Lower leg skin (tissue), 4 donors: ENCODE measurements around the gene KRTAP10-11. TPM values are rescaled to one million over a fixed set of nuclear protein-coding genes. Genes with fewer than 3 reads are reported as not detected.
A peak's percentile ranks its signal among the peaks of the same experiment; 100 is the strongest.

Source experiments
- DNase-seq, 2 donors: peaks; one replicate each; pipeline ENCODE4 v3.0.0-alpha.2; 2019; ENCODE audit warnings: low spot score in 2 of 2
- H3K4me3 ChIP-seq: fragments of 200-600 bp; sonication (generic); 2 replicates; pipeline ENCODE4 v1.5.1; 2017; ENCODE audit warnings: mild to moderate bottlenecking, low read depth; ENCODE audit not compliant: poor library complexity, severe bottlenecking
- POLR2A ChIP-seq, 2 donors: fragments of 450-650 bp; IDR thresholded peaks; one replicate each; pipeline ENCODE4 v1.6.1; 2016 to 2017; ENCODE audit warnings: antibody characterized with exemption in 2 of 2, mild to moderate bottlenecking in 1 of 2, moderate library complexity in 1 of 2
- WGBS, 2 donors: methylation state at CpG; one replicate each; pipeline ENCODE4 v1.1.5; 2018; 5-methylcytosine and 5-hydroxymethylcytosine counted together
- intact Hi-C: fragments of 100-400 bp; cut with DNase I; formaldehyde crosslinking; loops from one replicate; pipeline ENCODE4 v1.15.0; 2023; ENCODE audit warnings: low total_unique reads
- total RNA-seq, 4 donors: library from RNA; depleted of rRNA; stranded (reverse); fragments of >200 nt; gene quantifications; one replicate each; pipeline ENCODE4 v1.1.0, GENCODE V29; 2016
- TF ChIP-seq, protein P1 (sequence below), 3 donors: fragments of 450-650 bp; IDR thresholded peaks; one replicate each; pipeline ENCODE4 v1.5.1; 2016; ENCODE audit warnings: antibody characterized with exemption in 3 of 3, mild to moderate bottlenecking in 3 of 3, moderate library complexity in 2 of 3

KRTAP10-11 gene
- total RNA-seq, 4 donors from 2014 or later, result 6.5 TPM; not detected in 3

GRCh38 chr21:44614961-44615391 is 31.2 kb upstream of the KRTAP10-11 start:
- 76 to 85% methylated on average over 28 of the region's 28 CpGs for WGBS, 2 donors
- no peak overlapping the region for H3K4me3 ChIP-seq
- peak in 1 of 2 donors; percentile 79 for DNase-seq
- intact Hi-C loops, result no loop called here
- TF ChIP-seq, protein P1, sequence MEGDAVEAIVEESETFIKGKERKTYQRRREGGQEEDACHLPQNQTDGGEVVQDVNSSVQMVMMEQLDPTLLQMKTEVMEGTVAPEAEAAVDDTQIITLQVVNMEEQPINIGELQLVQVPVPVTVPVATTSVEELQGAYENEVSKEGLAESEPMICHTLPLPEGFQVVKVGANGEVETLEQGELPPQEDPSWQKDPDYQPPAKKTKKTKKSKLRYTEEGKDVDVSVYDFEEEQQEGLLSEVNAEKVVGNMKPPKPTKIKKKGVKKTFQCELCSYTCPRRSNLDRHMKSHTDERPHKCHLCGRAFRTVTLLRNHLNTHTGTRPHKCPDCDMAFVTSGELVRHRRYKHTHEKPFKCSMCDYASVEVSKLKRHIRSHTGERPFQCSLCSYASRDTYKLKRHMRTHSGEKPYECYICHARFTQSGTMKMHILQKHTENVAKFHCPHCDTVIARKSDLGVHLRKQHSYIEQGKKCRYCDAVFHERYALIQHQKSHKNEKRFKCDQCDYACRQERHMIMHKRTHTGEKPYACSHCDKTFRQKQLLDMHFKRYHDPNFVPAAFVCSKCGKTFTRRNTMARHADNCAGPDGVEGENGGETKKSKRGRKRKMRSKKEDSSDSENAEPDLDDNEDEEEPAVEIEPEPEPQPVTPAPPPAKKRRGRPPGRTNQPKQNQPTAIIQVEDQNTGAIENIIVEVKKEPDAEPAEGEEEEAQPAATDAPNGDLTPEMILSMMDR (IDR thresholded peaks at IDR 0.05), result no peak
- TF ChIP-seq POLR2A (IDR thresholded peaks at IDR 0.05), result no peak

- WGBS, 2 donors, result 70 to 86% methylated on average over 8 of the region's 8 CpGs
- H3K4me3 ChIP-seq, result no peak overlapping the region
- TF ChIP-seq POLR2A (IDR thresholded peaks at IDR 0.05), result no peak
- TF ChIP-seq, protein P1 (IDR thresholded peaks at IDR 0.05), result no peak
- DNase-seq, result no peak
- intact Hi-C loops, result no loop called here
These were observed 30.7 kb upstream of the KRTAP10-11 start for GRCh38 chr21:44615466-44615865.

DNA sequence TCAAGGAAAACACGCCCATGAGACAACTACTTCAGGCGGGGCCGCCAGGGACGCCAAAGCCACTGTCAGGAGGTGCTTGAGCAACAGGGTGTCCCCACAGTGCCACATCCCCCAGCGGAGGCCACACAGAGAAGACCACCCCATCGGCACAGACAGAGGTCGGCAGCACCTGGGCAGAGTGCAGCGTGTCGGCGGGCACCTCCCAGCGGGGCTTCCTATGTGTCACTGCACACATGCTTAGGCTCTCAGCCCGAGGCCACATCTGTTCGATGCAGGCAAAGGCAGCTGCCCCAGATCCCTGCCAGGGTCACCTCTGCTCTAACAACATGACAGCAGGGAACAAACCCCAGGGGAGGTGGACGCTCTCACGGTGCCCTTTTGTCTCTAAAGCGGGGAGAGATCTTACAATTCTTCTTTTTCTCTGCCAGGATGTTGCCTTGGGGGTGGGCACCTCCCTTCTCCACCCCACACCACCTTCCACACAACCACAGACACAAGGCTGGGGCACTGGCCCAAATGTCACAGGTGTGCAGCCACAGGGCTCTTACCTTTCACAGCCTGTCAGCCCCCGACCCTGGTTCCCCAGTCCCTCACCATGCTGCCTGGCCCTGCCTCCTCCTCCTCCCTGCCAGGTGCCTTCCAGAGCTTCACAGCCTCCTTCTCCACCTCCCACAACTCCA is 30.2 kb upstream of the KRTAP10-11 start:
- intact Hi-C loops, result no loop called here
- 67 to 72% methylated on average over 15 to 16 of the region's 17 CpGs for WGBS, 2 donors
- no peak for TF ChIP-seq POLR2A (IDR thresholded peaks at IDR 0.05)
- TF ChIP-seq, protein P1 (IDR thresholded peaks at IDR 0.05), result no peak
- H3K4me3 ChIP-seq, result no peak overlapping the region
- DNase-seq, result no peak

DNA sequence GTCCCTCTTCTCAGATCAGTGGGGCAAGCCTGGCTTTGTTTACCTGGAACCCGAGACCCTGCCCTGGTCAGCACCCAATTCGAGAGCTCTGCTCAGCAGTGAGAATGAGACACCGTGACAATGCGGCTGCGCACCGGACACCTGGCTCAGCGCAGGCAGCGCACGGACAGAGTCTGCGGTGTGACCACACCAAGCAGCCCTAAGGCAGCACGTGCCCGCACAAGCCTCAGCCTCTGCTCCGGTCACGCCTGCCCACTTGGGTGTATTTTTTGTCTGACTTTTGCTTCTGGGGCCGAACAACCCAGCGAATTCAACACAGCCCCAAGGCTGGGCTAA is 29.7 kb upstream of the KRTAP10-11 start:
- no peak overlapping the region for H3K4me3 ChIP-seq
- intact Hi-C loops, result no loop called here
- TF ChIP-seq, protein P1 (IDR thresholded peaks at IDR 0.05), result no peak
- TF ChIP-seq POLR2A (IDR thresholded peaks at IDR 0.05), result no peak
- 39 to 50% methylated on average over 16 of the region's 16 CpGs for WGBS, 2 donors
- no peak for DNase-seq

DNA sequence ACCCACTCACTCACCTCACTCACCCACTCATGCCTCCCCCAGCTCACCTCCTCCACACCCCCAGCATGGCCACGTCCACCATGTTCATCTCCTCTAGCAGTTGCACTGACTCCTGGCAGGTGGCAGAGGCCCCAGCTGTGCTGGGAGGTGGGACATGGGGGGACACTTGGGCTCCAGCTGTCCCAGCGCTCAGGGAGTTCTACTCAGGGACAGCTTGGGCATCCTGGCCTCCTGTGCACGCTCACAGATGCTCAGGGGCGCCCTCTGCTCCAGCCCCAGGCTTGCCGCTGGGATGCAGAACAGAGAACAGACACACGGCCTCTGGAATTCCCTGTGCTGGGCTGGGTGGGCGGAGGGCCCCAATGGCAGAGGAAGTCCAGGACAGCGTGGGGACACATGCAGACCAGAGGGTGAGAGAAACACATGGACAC is 29.1 kb upstream of the KRTAP10-11 start:
- 64 to 65% methylated on average over 8 of the region's 8 CpGs for WGBS, 2 donors
- intact Hi-C loops, result no loop called here
- TF ChIP-seq, protein P1 (IDR thresholded peaks at IDR 0.05), result no peak
- TF ChIP-seq POLR2A (IDR thresholded peaks at IDR 0.05), result no peak
- no peak for DNase-seq
- no peak overlapping the region for H3K4me3 ChIP-seq

GRCh38 chr21:44618504-44618903 is 27.7 kb upstream of the KRTAP10-11 start:
- TF ChIP-seq, protein P1 (IDR thresholded peaks at IDR 0.05), result no peak
- TF ChIP-seq POLR2A (IDR thresholded peaks at IDR 0.05), result no peak
- no peak overlapping the region for H3K4me3 ChIP-seq
- WGBS, 2 donors, result 46 to 48% methylated on average over 4 of the region's 4 CpGs
- no peak for DNase-seq
- intact Hi-C loops, result no loop called here
